Renal cortex interstitium (tissue), 11 donors: ENCODE data around the gene CREB5. TPM values are rescaled to one million over a fixed set of nuclear protein-coding genes. Genes with fewer than 3 reads are reported as not detected.

ENCODE experiments used
- DNase-seq, 11 donors: peaks; one replicate each; pipeline ENCODE4 v3.0.0-alpha.2; 2013; ENCODE audit warnings: low read depth in 9 of 11, low spot score in 4 of 11; ENCODE audit errors: extremely low read depth in 1 of 11
- polyA plus RNA-seq, 3 donors: library from polyadenylated mRNA; unstranded; fragments of 120-200 nt; gene quantifications; one replicate each; pipeline ENCODE4 v1.2.1, GENCODE V29; 2013; ENCODE audit not compliant: insufficient read length in 3 of 3

CREB5 gene
- polyA plus RNA-seq, 3 donors: 10.3 to 15.8 (median 11.9) TPM

DNA sequence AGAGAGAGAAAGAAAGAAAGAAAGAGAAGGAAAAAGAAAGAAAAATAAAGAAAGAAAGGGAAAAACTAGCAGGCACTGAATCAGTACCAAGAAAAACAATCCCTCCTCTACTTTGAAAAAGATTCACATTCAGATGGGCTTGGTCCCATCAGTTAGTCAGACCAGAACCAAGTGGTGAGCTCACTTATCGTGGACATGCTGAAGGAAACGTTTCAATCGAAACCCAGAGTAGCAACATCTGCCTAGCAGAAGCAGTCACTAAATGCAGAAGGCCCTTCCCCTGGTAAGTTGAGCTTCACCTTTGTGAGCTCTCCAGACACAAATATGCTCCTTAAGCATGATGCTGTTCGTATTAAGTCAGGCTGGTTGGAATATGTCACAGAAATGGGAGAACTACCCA is 378.1 kb downstream of the CREB5 start:
- DNase-seq: no peak

DNA sequence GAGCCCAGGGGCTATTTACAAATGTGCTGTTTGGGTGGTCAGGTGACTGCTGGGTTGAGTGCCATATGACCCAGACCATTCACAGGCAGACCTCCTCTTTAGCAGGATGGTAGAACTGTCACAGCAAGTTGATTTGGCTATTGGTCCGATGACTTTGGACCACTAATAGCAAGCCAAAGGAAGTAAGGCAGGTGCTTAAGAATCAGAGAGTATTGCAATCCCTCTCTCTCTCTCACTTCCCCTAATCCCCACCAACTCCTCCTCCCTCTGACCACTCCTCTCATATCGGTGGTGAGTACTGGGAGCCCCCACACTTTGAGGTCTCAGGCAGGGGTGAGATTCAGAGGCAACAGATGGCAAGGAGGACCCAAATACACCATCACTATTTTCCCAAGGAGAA is 380.5 kb downstream of the CREB5 start:
- no peak for DNase-seq

DNA sequence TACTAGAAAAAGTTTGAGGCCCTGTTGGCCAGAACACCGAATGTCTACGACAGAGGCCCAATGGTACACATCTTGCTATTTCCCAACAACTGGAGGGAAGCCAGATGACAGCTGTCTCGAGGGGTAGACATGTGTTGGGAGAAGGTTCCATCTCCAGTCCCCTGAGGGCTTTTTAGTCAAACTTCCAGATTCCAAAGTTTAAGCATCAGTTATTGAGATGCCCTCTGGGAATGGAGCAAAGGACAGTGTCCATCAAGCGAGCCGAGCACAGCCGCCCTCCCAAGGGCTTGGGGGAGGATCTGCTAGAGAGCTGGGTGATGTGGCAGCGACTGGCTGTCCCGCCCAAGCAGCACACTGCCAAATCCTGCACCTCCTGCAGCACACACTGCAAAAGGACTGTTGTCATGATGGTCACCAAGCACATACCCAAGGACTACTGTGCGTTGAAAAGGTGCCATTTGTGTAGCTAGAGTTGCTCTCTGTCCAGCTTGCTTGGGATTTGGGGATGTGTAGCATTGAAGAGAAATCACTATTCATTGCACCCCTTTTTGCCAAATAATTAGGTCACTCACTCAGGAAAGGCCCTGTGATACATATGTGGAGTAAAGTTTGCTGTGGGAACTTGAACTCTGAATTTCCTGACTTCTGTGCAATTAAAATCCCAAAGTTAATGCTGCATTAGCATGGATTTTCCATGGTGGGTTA is 381.2 kb downstream of the CREB5 start:
- no peak for DNase-seq

DNA sequence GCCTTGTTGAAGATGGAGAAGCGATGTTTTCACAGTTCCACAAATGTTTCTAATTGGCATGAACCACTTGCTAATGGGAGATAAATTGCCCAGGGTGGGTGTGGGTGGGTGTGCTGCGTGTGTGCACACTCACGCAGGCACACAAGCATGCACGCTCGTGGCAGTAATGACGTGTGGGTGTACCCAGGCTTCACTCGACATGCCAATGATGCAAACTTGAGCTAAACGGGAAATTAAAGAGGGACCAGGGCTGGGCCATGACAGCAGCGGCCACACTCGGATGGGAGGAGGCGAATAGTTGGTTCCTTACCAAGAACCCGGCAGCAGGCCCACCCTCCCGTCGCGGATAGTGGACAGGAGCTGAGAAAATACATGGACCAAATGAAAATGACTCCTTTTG is 386.0 kb downstream of the CREB5 start:
- DNase-seq: no peak

DNA sequence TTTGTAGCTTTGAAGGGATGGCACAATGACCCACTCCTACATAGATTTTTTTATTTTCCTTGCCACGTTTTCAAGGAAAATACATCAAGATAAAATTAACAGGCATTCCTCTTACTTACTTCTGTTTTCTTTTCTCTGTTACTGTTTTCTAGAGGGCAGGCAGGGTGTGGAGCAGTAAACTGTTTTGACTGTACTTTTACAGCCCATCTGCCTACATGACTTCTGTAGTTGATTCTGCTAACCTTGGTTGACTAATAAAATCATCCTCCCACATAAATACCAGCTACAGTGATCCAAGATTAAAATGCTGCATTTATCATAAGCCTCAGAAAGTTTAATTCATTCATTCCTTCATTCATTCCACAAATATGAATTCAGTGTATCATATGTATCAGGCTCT is 387.3 kb downstream of the CREB5 start:
- no peak for DNase-seq

DNA sequence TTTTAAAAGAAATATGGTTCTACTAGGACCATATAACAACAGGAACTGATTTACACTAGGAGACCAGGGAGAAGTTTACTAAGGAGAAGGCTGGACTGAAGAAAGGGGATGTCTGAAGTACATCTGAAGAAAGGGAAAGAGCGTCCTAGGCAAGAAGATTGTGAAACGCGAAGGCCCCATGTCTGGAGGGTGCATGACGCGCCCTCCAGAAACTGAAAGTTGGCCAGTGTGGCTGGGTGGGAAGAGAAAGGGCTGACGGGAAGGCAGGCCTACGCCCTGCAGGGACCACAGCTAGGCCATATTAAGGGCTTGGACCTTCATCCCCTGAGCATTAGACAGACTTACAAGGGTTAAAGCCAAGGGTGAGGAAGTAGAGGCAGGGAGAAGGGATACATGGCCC is 387.8 kb downstream of the CREB5 start:
- no peak for DNase-seq

DNA sequence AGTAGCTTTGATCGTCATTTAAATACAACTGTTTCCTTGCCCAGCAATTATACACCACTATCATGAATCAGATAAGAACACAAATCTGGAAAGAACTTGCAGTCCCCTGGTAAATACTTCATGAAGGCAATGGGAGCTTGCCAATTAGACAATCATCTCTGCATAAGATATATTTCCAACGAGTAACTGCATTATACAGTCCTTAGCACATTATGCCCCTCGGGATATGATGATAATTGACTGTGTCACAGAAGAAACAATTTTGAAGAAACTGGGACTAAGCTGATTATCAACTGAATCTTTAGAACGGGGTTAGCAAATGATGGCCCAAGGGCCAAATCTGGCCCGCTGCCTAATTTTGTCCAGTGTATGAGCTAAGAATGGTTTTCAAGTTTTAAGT is 390.1 kb downstream of the CREB5 start:
- DNase-seq: no peak

DNA sequence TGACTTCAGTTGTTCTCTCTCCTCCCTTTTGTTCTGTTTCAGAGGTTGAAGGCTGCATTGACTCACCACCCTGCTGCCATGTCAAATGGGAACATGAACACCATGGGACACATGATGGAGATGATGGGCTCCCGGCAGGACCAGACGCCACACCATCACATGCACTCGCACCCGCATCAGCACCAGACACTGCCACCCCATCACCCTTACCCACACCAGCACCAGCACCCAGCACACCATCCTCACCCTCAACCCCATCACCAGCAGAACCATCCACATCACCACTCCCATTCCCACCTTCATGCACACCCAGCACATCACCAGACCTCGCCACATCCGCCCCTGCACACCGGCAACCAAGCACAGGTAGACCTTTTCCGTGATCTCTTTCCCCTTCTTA is 391.8 kb downstream of the CREB5 start:
- no peak for DNase-seq

DNA sequence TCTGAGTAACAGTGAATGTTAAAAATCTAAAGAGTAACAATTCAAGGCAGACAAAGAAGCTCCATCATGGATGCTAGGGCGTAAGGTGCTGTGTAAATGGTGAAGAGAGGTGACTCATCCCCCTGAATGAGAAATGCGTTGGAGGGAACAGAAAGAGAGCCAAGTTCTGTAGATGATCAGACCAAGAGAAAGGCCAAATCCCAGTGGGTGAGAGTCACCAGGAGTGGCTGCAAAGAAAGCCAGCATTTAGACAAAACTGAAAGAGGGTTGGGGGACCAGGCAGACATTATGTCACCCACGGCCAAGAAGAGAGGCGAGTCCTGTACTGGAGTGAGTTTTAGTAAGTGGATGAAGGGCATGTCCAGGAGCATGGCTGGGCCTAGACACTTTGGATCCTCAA is 392.7 kb downstream of the CREB5 start:
- DNase-seq: no peak

DNA sequence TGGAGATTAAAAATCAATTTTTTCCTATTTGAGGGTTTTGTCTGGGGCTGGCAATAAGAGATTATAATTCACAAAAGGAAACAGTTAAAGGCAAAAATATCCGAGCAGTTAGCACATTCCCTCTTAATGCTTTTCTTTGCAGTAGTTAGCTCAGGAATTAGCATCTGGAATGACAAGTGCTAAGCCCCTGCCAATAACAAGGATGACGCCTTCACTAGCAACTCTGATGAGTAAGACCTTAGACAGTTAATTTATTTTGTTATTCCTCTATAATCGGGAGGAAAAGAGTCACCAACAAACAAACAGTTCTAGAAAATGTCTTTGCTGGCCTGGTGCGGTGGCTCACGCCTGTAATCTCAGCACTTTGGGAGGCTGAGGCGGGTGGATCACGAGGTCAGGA is 394.5 kb downstream of the CREB5 start:
- DNase-seq: no peak

DNA sequence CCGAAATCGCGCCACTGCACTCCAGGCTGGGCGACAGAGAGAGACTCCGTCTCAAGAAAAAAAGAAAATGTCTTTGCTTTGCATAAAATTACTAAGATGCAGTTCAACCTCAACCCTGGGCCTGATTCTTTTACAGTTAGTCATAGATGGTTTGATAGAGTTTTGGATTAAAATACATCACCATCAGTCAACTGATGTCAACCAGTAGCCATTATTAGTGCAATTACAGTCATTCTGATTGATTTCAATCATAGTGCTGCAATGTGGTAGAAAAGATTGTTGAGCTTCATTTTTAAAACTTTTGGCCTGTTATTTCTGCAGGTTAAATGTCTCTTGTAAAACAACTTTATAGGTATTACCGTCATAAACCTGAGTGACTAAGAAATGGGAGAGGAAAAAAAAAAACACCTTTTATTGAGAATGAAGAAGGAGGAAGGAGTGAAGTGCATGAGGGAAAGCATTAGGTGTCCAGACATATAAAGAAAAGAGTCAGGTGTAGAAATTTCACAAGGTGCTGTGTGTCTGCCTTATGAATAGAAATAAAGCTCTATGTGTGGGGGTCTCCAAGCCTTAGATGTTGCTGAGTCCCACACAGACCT is 395.2 kb downstream of the CREB5 start:
- no peak for DNase-seq

DNA sequence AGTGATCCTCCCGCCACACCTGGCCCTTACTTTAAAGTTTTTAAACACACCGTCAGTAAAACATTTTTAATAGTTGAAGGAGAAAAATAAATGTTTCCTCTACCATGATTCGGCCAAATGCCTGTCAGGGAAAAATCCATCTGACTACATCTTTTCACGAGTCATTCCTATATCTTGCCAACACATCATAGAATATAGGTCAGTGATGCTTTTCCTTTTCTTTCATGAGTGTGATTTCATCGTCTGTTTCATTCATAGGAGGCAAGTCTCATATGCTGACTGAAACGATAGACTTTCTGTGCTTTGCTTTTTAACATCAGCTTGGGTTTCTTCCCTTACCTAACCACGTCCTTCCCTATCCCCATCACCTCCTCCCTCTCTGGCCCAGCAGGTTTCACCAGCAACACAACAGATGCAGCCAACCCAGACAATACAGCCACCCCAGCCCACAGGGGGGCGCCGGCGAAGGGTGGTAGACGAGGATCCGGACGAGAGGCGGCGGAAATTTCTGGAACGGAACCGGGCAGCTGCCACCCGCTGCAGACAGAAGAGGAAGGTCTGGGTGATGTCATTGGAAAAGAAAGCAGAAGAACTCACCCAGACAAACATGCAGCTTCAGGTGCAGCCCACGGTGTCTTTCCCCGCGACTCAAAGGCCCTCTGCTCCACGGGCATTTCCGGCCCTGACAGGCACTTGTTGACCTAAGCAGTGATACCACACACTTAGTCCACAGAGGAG is 396.6 kb downstream of the CREB5 start:
- no peak for DNase-seq

DNA sequence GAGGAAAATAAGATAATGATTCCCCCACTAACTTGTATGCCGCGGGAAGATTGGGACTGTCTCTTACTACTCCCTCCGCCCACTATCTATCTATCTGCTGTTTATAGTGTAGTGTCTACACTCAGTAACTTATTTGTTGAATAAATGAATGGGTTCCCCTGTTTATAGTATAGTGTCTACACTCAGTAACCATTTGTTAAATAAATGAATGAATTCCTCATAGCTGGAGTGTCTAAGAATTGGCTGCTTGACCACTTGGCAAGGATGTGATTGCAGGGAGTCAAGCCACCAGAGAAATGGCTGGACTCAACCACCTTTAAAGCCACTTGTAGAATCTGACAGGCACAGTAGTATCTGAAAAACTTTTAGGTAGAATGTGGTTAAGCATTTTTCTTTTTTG is 398.7 kb downstream of the CREB5 start:
- no peak for DNase-seq

DNA sequence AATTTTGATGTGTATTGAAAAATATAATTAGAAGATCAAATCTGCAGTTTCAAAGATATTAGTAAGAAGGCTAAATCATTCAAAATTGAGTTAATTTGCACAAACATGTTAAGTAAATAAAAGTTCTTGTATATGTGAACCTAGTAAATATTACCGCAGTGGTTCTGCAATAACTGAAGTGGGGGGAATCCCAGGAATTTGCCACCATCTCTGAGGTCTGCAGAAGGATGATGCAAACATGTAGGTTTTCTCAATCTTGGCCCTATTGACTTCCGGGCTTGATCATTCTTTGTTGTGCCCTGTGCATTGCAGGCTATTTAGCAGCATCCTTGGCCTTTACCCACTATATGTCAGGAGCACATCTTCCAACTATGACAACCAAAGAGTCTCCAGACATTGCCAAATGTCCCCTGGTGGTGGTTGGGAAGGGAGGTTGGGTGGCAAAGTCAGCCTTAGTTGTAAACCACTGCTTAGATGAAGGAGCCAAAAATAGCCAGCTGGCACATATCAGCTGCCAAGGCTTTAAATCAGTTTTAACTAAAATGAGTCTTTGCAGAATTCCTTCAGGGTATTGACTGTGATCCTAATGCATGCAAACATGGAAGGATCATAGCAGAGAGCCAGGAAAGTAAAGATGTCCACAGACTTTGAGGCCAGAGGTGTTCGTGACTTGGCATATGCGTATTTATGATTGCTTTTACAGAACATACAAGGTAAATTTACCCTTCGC is 399.5 kb downstream of the CREB5 start:
- DNase-seq: no peak

DNA sequence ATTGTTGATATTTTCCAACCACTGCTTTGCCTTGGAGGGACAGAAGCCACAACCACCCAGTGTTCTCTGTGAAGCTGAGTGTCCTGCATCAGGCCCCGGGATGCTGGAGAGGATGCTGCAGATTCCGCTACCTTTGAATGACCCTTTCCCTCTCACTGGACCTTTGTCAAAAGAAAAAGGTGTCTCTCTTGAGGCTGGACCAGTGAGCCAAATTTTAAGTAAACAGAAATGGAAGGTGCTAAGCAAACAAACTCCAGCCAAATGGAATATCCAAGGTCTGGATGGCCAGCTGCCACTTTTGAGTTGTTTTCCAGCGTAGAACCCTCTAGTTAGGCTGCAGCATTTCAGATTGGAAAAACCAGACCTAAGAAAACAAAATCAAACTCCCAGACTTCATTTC is 400.3 kb downstream of the CREB5 start:
- DNase-seq: no peak

DNA sequence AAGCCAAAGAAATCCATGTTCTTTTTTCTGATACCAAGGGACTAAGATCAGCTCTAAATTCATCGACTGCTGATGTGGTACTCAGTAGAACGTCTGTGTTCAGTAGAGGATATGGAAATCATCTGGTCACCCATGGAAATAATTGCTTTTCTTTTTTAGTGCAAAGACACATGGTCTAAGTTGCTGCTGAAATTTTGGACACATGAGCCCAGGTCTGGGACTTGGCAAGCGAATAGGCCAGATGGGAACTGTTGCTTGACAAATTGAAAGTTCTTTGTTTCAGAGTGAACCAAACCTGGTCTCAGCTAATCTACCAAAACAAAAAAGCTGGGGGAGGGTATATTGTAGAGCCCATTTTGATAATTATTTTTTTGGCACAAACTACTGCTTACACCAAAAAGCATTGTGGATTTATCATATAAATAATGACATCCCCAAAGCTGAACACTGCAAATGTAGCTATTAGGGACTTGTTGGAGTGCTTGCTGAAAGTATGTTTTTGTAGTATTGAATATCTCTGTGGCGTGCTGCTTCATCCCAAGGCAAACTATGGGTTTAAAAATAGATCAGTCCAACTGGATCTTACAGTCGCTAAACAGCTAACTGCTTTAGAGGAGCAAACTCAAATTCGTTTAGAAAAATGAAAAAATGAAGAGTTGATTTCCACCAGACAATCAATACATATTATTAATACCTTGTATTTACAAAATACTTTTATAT is 401.1 kb downstream of the CREB5 start:
- no peak for DNase-seq

DNA sequence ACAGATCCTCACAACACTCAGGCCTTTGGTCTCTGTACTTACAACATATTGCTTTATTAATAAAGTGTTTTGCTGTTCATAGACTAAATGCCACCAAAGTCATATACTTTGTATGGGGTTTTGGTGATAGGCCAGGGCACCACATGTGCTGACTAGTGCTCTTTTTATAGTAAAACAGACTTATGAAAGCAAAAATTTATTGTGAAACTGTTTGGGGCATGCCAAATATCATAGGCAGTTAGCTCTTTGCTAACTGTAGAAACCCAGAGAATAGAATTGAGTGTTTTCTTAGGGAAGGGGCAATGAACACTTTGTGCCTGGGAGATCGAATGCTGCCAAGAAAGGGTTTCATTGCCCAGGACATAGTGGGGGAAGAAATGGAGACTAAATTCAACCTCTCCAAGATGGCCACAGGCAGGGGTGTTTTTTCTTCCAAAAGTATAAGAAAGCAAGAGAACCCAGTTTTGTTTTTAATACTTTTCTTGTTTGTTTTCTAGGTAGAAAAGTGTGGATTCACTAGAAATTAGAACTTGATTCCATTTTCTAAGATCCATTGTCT is 403.1 kb downstream of the CREB5 start:
- no peak for DNase-seq

DNA sequence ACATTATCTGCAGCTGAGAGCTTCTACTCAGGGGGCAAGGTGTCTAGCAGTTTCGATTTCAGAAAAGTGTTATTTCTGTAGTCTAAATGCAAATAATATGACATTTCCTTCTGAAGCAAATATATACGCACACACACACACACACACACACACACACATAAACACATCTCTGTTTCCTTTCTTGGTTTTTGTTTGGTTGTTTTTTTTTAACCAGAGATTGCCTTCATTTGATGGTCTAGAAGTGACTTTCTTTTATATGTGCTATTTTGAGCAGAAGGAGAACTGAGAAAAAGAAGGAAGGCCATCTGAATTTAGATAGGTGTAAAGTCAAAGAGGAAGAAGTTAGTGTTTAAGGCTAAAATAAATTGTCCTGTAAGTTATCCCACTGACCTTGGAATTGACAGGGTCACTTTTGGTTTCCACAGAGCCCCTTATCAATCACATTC is 403.6 kb downstream of the CREB5 start:
- DNase-seq: no peak

DNA sequence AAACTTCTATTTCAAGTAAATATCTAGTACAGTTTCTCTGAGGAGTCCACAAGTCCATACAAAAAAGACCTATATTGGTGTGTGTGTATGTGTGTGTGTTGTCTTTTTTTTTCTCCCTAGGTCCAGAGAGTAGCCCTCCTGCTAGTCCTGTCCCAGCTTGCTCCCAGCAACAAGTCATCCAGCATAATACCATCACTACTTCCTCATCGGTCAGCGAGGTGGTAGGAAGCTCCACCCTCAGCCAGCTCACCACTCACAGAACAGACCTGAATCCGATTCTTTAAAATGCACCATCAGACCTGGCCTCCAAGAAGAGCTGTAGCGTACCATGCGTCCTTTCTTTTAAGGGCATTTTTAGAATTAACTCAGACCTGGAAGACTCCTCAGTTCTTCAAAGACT is 406.7 kb downstream of the CREB5 start:
- DNase-seq: no peak
